ENCODE data around the gene SETD2. TPM values are rescaled to one million over a fixed set of nuclear protein-coding genes. Genes with fewer than 3 reads are reported as not detected.

The SETD2 gene
- polyA plus RNA-seq, 1 of the 3 experiments (the other 2 are of a cell fraction), result 12.1 TPM

- no peak overlapping the region; a peak in 1 of 4 replicates for H3K27ac ChIP-seq (ENCODE audit: low read depth in 2 of 2, low read length in 1 of 2)
Observed at GRCh38 chr3:47108546-47108945, 55.4 kb downstream of the SETD2 start.

GRCh38 chr3:47104259-47104658 is 59.7 kb downstream of the SETD2 start:
- POLR2A ChIA-PET, result no interaction called here
- no peaks in the 10 kb centered on the region for H4K20me1 ChIP-seq (ENCODE audit: insufficient read depth)
- H3K79me2 ChIP-seq (ENCODE audit: insufficient read depth), result peaks cover 38% of the 10 kb centered on the region
- H3K4me2 ChIP-seq, result no peak overlapping the region
- CTCF ChIA-PET, result no interaction called here
- no peak for DNase-seq
- no peaks in the 10 kb centered on the region for H3K9me3 ChIP-seq
- H3K9me2 ChIP-seq, result no peaks in the 10 kb centered on the region
- no peaks in the 10 kb centered on the region for H3K27me3 ChIP-seq (ENCODE audit: insufficient read depth)
- H3K4me1 ChIP-seq (ENCODE audit: control insufficient read depth in 1 of 2, insufficient read depth in 2 of 2, low read depth in 1 of 2, low read length in 1 of 2), result peaks cover 2 to 5% of the 10 kb centered on the region in 2 experiments; a peak in 2 of 4 replicates
- peaks cover 25% of the 10 kb centered on the region for H3F3A ChIP-seq (replicated peaks; ENCODE audit: insufficient read depth)
- no peak overlapping the region for H3K9ac ChIP-seq
- TF ChIP-seq RXRA (IDR thresholded peaks at IDR 0.05; ENCODE audit: borderline replicate concordance, low read depth), result no peak
- no peak overlapping the region for H3K4me3 ChIP-seq (ENCODE audit: low read depth in 2 of 2, low read length in 1 of 2)
- peaks cover 18 to 39% of the 10 kb centered on the region in 2 experiments for H3K36me3 ChIP-seq (replicated peaks in 1 of 2; ENCODE audit: control insufficient read depth in 1 of 2, insufficient read depth in 2 of 2, low read length in 1 of 2)
- H2AFZ ChIP-seq (ENCODE audit: low read depth), result no peak overlapping the region
- no peak overlapping the region for H3K27ac ChIP-seq (ENCODE audit: low read depth in 2 of 2, low read length in 1 of 2)

More at GRCh38 chr3:47108546-47108945, 55.4 kb downstream of the SETD2 start:
- H2AFZ ChIP-seq (ENCODE audit: low read depth), result no peak overlapping the region
- no peaks in the 10 kb centered on the region for H3K27me3 ChIP-seq (ENCODE audit: insufficient read depth)
- no peak overlapping the region for H3K9ac ChIP-seq
- peaks cover 23% of the 10 kb centered on the region for H3F3A ChIP-seq (replicated peaks; ENCODE audit: insufficient read depth)
- POLR2A ChIA-PET, result no interaction called here
- peaks cover 5 to 45% of the 10 kb centered on the region in 2 experiments for H3K36me3 ChIP-seq (replicated peaks in 1 of 2; ENCODE audit: control insufficient read depth in 1 of 2, insufficient read depth in 2 of 2, low read length in 1 of 2)
- H3K9me2 ChIP-seq, result no peaks in the 10 kb centered on the region
- H3K9me3 ChIP-seq, result no peaks in the 10 kb centered on the region
- CTCF ChIA-PET, result interaction anchor here (1.3 to 2.0 kb wide), 4 partner anchors 9 to 215 kb away, joined by 3 to 5 read pairs (median 3); no protein-coding TSS in a partner anchor
- TF ChIP-seq NRF1 (IDR thresholded peaks at IDR 0.05; ENCODE audit: low read depth, low read length) (no peak), EZH2phosphoT487 (IDR thresholded peaks at IDR 0.05; ENCODE audit: borderline replicate concordance, low read depth) (no peak), USF1 (IDR thresholded peaks at IDR 0.05; ENCODE audit: borderline replicate concordance, low read depth) (no peak), SIN3A (IDR thresholded peaks at IDR 0.05; ENCODE audit: borderline replicate concordance, low read depth, low read length) (no peak), SMC3 (IDR thresholded peaks at IDR 0.05; ENCODE audit: low read depth, low read length) (no peak), TEAD4 (IDR thresholded peaks at IDR 0.05; ENCODE audit: borderline replicate concordance, insufficient read depth) (no peak), MXI1 (IDR thresholded peaks at IDR 0.05; ENCODE audit: low read depth, low read length) (no peak), ELF1 (IDR thresholded peaks at IDR 0.05) (no peak), NFIC (IDR thresholded peaks at IDR 0.05; ENCODE audit: borderline replicate concordance) (no peak), TCF12 (IDR thresholded peaks at IDR 0.05) (no peak), FOSL2 (IDR thresholded peaks at IDR 0.05; ENCODE audit: borderline replicate concordance, low read depth) (no peak)
- 86% methylated on average over 1 of the region's 1 CpG for WGBS (ENCODE audit: low lambda C conversion rate)
- no peak overlapping the region for H3K4me3 ChIP-seq (ENCODE audit: low read depth in 2 of 2, low read length in 1 of 2)
- DNase-seq, result no peak
- H3K4me1 ChIP-seq (ENCODE audit: control insufficient read depth in 1 of 2, insufficient read depth in 2 of 2, low read depth in 1 of 2, low read length in 1 of 2), result peaks cover 2 to 12% of the 10 kb centered on the region in 2 experiments; a peak in 2 of 4 replicates
- H3K4me2 ChIP-seq, result no peak overlapping the region
- H3K79me2 ChIP-seq (ENCODE audit: insufficient read depth), result peaks cover 80% of the 10 kb centered on the region
- H4K20me1 ChIP-seq (ENCODE audit: insufficient read depth), result no peaks in the 10 kb centered on the region

- H3K9me2 ChIP-seq, result no peaks in the 10 kb centered on the region
- H3F3A ChIP-seq (replicated peaks; ENCODE audit: insufficient read depth), result peaks cover 23% of the 10 kb centered on the region
- ChIA-PET CTCF (no interaction called here), POLR2A (no interaction called here)
- peaks cover 32% of the 10 kb centered on the region for H3K79me2 ChIP-seq (ENCODE audit: insufficient read depth)
- peaks cover 18 to 39% of the 10 kb centered on the region in 2 experiments for H3K36me3 ChIP-seq (replicated peaks in 1 of 2; ENCODE audit: control insufficient read depth in 1 of 2, insufficient read depth in 2 of 2, low read length in 1 of 2)
- H3K27me3 ChIP-seq (ENCODE audit: insufficient read depth), result no peaks in the 10 kb centered on the region
- no peak overlapping the region for H3K27ac ChIP-seq (ENCODE audit: low read depth in 2 of 2, low read length in 1 of 2)
- H2AFZ ChIP-seq (ENCODE audit: low read depth), result no peak overlapping the region
- no peak for DNase-seq
- no peak overlapping the region for H3K4me2 ChIP-seq
- H4K20me1 ChIP-seq (ENCODE audit: insufficient read depth), result no peaks in the 10 kb centered on the region
- H3K9ac ChIP-seq, result no peak overlapping the region
- H3K9me3 ChIP-seq, result no peaks in the 10 kb centered on the region
- H3K4me3 ChIP-seq (ENCODE audit: low read depth in 2 of 2, low read length in 1 of 2), result no peak overlapping the region
- WGBS (ENCODE audit: low lambda C conversion rate), result 65% methylated on average over 2 of the region's 2 CpGs
- peaks cover 0 to 5% of the 10 kb centered on the region in 2 experiments; a peak in 2 of 4 replicates for H3K4me1 ChIP-seq (ENCODE audit: control insufficient read depth in 1 of 2, insufficient read depth in 2 of 2, low read depth in 1 of 2, low read length in 1 of 2)
- TF ChIP-seq IRF3 (IDR thresholded peaks at IDR 0.05; ENCODE audit: low read depth, low read length) (no peak), EZH2phosphoT487 (IDR thresholded peaks at IDR 0.05; ENCODE audit: borderline replicate concordance, low read depth) (no peak), YY1 (IDR thresholded peaks at IDR 0.05; ENCODE audit: low read depth) (no peak), RAD21 (IDR thresholded peaks at IDR 0.05; ENCODE audit: low read length) (no peak), CHD2 (IDR thresholded peaks at IDR 0.05; ENCODE audit: low read length, partially characterized antibody) (no peak), JUND (IDR thresholded peaks at IDR 0.05) (no peak), TEAD4 (IDR thresholded peaks at IDR 0.05; ENCODE audit: borderline replicate concordance, insufficient read depth) (no peak), MEF2A (IDR thresholded peaks at IDR 0.05; ENCODE audit: borderline replicate concordance, low read depth) (no peak), CTCF (IDR thresholded peaks at IDR 0.05) (no peak), GATA2 (CRISPR knock-in tag; IDR thresholded peaks at IDR 0.05) (no peak), FOXM1 (IDR thresholded peaks at IDR 0.05; ENCODE audit: low read depth) (no peak), EP300 (IDR thresholded peaks at IDR 0.05; ENCODE audit: borderline replicate concordance in 1 of 2, low read depth in 1 of 2, low read length in 1 of 2) (no peak)
Observed at GRCh38 chr3:47103619-47104018, 60.3 kb downstream of the SETD2 start.
